ENCODE measurements around the gene CAMKK1.

Gene CAMKK1

GRCh38 chr17:3843935-3844516, 48.8 kb downstream of the CAMKK1 start:
- DNase-seq: peak; percentile 68

- no peak for DNase-seq
These were observed 54.6 kb downstream of the CAMKK1 start for GRCh38 chr17:3838206-3838605.

GRCh38 chr17:3836551-3836950, 56.3 kb downstream of the CAMKK1 start:
- no peak for DNase-seq

GRCh38 chr17:3835410-3836229, 57.2 kb downstream of the CAMKK1 start:
- no peak for DNase-seq

GRCh38 chr17:3834811-3835210, 58.0 kb downstream of the CAMKK1 start:
- DNase-seq: peak; percentile 7

- no peak for DNase-seq
These were observed 64.0 kb downstream of the CAMKK1 start for GRCh38 chr17:3828852-3829232.

GRCh38 chr17:3828151-3828851, 64.6 kb downstream of the CAMKK1 start:
- no peak for DNase-seq

- peak; percentile 76 for DNase-seq
These were observed 65.6 kb downstream of the CAMKK1 start for GRCh38 chr17:3827124-3827773.

GRCh38 chr17:3826191-3826590, 66.7 kb downstream of the CAMKK1 start:
- DNase-seq: no peak

- no peak for DNase-seq
These were observed 71.8 kb downstream of the CAMKK1 start for GRCh38 chr17:3821101-3821500.

GRCh38 chr17:3818786-3819185, 74.1 kb downstream of the CAMKK1 start:
- DNase-seq: no peak

GRCh38 chr17:3817851-3818605, 74.8 kb downstream of the CAMKK1 start:
- no peak for DNase-seq

- no peak for DNase-seq
These were observed 76.9 kb downstream of the CAMKK1 start for GRCh38 chr17:3815925-3816324.

- DNase-seq: no peak
These were observed 77.7 kb downstream of the CAMKK1 start for GRCh38 chr17:3815122-3815521.

- DNase-seq: no peak
These were observed 78.5 kb downstream of the CAMKK1 start for GRCh38 chr17:3814361-3814760.

- no peak for DNase-seq
These were observed 79.7 kb downstream of the CAMKK1 start for GRCh38 chr17:3813171-3813570.

GRCh38 chr17:3812771-3813170, 80.1 kb downstream of the CAMKK1 start:
- no peak for DNase-seq

- DNase-seq: no peak
These were observed 80.6 kb downstream of the CAMKK1 start for GRCh38 chr17:3812284-3812683.
